IMR-90 (cell line): ENCODE data around the gene RASA1. TPM values are rescaled to one million over a fixed set of nuclear protein-coding genes. Genes with fewer than 3 reads are reported as not detected.

Source experiments
- ATAC-seq: fragments of 200-7000 bp; cut with Tn5 transposase; 2 replicates; pipeline ENCODE4 v1.9.1; 2020; ENCODE audit warnings: low read depth, mild to moderate bottlenecking, moderate library complexity
- BruUV-seq: library from RNA; stranded (reverse); fragments of 400-500 nt; replicated peaks from 2 replicates; lab custom pipeline; 2021; lab: Mats Ljungman, UMichigan
- CTCF ChIA-PET: fragments of 300-600 bp; formaldehyde crosslinking; extraction: SDS; loops from one replicate; lab custom pipeline; 2021; ENCODE audit warnings: antibody characterized with exemption; lab: Yijun Ruan, JAX
- POLR2A ChIA-PET: fragments of 300-600 bp; sonication (Branson Sonifier 250); formaldehyde crosslinking; loops from one replicate; lab custom pipeline; 2022; ENCODE audit warnings: antibody characterized with exemption; ENCODE audit not compliant: unreplicated experiment; lab: Charles Lee
- DNase-seq: peaks from one replicate; pipeline ENCODE4 v3.0.0; 2013
- H2AFZ ChIP-seq: replicated peaks from 2 replicates; pipeline ENCODE3; 2013; ENCODE audit warnings: low read length, mild to moderate bottlenecking; ENCODE audit not compliant: poor library complexity
- H2AK5ac ChIP-seq: 2 replicates; pipeline ENCODE4 v1.6.1; 2013; ENCODE audit warnings: low read depth, low read length, inconsistent platforms
- H2AK9ac ChIP-seq: replicated peaks from 2 replicates; pipeline ENCODE3; 2013; ENCODE audit warnings: mild to moderate bottlenecking, low read depth, low read length, moderate library complexity; ENCODE audit not compliant: poor library complexity
- H2BK120ac ChIP-seq: 2 replicates; pipeline ENCODE4 v1.6.1; 2013; ENCODE audit warnings: low read depth, low read length, inconsistent platforms
- H2BK15ac ChIP-seq: 3 replicates; pipeline ENCODE4 v1.6.1; 2013; ENCODE audit warnings: low read depth, low read length, inconsistent platforms
- H2BK20ac ChIP-seq: 2 replicates; pipeline ENCODE4 v1.6.1; 2013; ENCODE audit warnings: low read depth, mild to moderate bottlenecking, inconsistent platforms, low read length, moderate library complexity
- H2BK5ac ChIP-seq: 2 replicates; pipeline ENCODE4 v1.6.1; 2013; ENCODE audit warnings: mild to moderate bottlenecking, low read depth, low read length, inconsistent platforms; ENCODE audit not compliant: poor library complexity, severe bottlenecking
- H3K14ac ChIP-seq: replicated peaks from 2 replicates; pipeline ENCODE4 v1.6.1; 2013; ENCODE audit warnings: low read depth, low read length, inconsistent platforms
- H3K18ac ChIP-seq: 2 replicates; pipeline ENCODE4 v1.6.1; 2013; ENCODE audit warnings: low read depth, low read length, control low read depth
- H3K23ac ChIP-seq: 2 replicates; pipeline ENCODE4 v1.6.1; 2013; ENCODE audit warnings: low read depth, low read length, inconsistent platforms
- H3K27ac ChIP-seq: 2 replicates; pipeline ENCODE4 v1.5.1; 2013; ENCODE audit warnings: mild to moderate bottlenecking, control low read depth, low read length; ENCODE audit not compliant: insufficient read depth
- H3K27me3 ChIP-seq: 2 replicates; pipeline ENCODE4 v1.6.1; 2013; ENCODE audit warnings: low read length; ENCODE audit not compliant: control insufficient read depth, insufficient read depth
- H3K36me3 ChIP-seq: 2 replicates; pipeline ENCODE4 v1.6.1; 2013; ENCODE audit warnings: low read length, mixed read lengths; ENCODE audit not compliant: control insufficient read depth, insufficient read depth
- H3K4ac ChIP-seq: 2 replicates; pipeline ENCODE4 v1.6.1; 2013; ENCODE audit warnings: low read depth, low read length, inconsistent platforms
- H3K4me1 ChIP-seq: 2 replicates; pipeline ENCODE4 v1.6.1; 2013; ENCODE audit warnings: low read length, mixed read lengths; ENCODE audit not compliant: control insufficient read depth, insufficient read depth
- H3K4me2 ChIP-seq: 2 replicates; pipeline ENCODE4 v1.6.1; 2013; ENCODE audit warnings: low read depth, mild to moderate bottlenecking, control low read depth, low read length, moderate library complexity
- H3K4me3 ChIP-seq: 2 replicates; pipeline ENCODE4 v1.5.1; 2013; ENCODE audit warnings: low read depth, mild to moderate bottlenecking, control low read depth, low read length, moderate library complexity; ENCODE audit not compliant: insufficient read depth
- H3K56ac ChIP-seq: 2 replicates; pipeline ENCODE4 v1.6.1; 2013; ENCODE audit warnings: low read length, inconsistent platforms; ENCODE audit not compliant: insufficient read depth; ENCODE audit errors: extremely low read depth
- H3K79me1 ChIP-seq, 2 experiments: 2 replicates each; pipeline ENCODE4 v1.6.1; 2013; ENCODE audit warnings: low read length in 2 of 2, inconsistent platforms in 1 of 2, low read depth in 1 of 2
- H3K9ac ChIP-seq: 2 replicates; pipeline ENCODE4 v1.6.1; 2013; ENCODE audit warnings: low read depth, low read length, control low read depth
- H3K9me1 ChIP-seq: 2 replicates; pipeline ENCODE4 v1.6.1; 2013; ENCODE audit warnings: low read length, inconsistent platforms; ENCODE audit not compliant: insufficient read depth
- H3K9me3 ChIP-seq: 2 replicates; pipeline ENCODE4 v1.6.1; 2013; ENCODE audit warnings: low read length; ENCODE audit not compliant: control insufficient read depth, insufficient read depth
- H4K20me1 ChIP-seq: 2 replicates; pipeline ENCODE4 v1.6.1; 2013; ENCODE audit warnings: low read length, inconsistent platforms; ENCODE audit not compliant: insufficient read depth
- H4K5ac ChIP-seq: 2 replicates; pipeline ENCODE4 v1.6.1; 2013; ENCODE audit warnings: mild to moderate bottlenecking, low read depth, low read length, control low read depth
- H4K8ac ChIP-seq, 2 experiments: 2 replicates each; pipeline ENCODE4 v1.6.1; 2013; ENCODE audit warnings: low read depth in 2 of 2, low read length in 2 of 2, control low read depth in 1 of 2, inconsistent platforms in 1 of 2
- H4K91ac ChIP-seq: 2 replicates; pipeline ENCODE4 v1.6.1; 2013; ENCODE audit warnings: low read depth, low read length, inconsistent platforms; ENCODE audit not compliant: insufficient read depth
- CHD1 ChIP-seq: IDR thresholded peaks from 2 replicates; pipeline ENCODE4 v1.6.1; 2012; ENCODE audit warnings: low read depth, low read length, improper control_type of control experiment
- ELK1 ChIP-seq: fragments of 150-350 bp; IDR thresholded peaks from 2 replicates; pipeline ENCODE4 v1.6.1; 2016; ENCODE audit warnings: low read depth, mild to moderate bottlenecking, low read length, moderate library complexity, borderline replicate concordance
- WGBS, 2 experiments: methylation state at CpG; one replicate each; pipeline versions ENCODE4 v1.1.5 to v1.1.7; 2013; ENCODE audit warnings: missing lambda C conversion rate in 2 of 2; ENCODE audit not compliant: insufficient read length in 1 of 2; ENCODE audit errors: extremely low coverage in 2 of 2; 5-methylcytosine and 5-hydroxymethylcytosine counted together
- dilution Hi-C: fragments of 300-500 bp; cut with HindIII; formaldehyde crosslinking; loops from one replicate; pipeline ENCODE4 v1.14.3; 2018; ENCODE audit warnings: low sequenced_read_pairs; ENCODE audit not compliant: unreplicated experiment
- in situ Hi-C: fragments of 300-500 bp; cut with MboI; formaldehyde crosslinking; loops from 3 replicates; pipeline ENCODE4 v1.14.3; 2019; ENCODE audit warnings: low sequenced_read_pairs, inconsistent platforms, mixed read lengths
- intact Hi-C: fragments of 100-400 bp; cut with micrococcal nuclease; formaldehyde crosslinking; loops from 2 replicates; pipeline ENCODE4 v1.10.0; 2022
- microRNA-seq, 2 experiments: library from miRNA; stranded (forward) in 1 of 2; unstranded in 1 of 2; fragments of 10-50 nt in 1 of 2; fragments of <30 nt in 1 of 2; gene quantifications in 1 of 2; microRNA quantifications in 1 of 2; one replicate each; pipeline versions ENCODE3 to v1.1.0; 2013 to 2020; ENCODE audit not compliant: insufficient read depth in 1 of 2, insufficient read length in 1 of 2, unreplicated experiment in 1 of 2
- polyA plus RNA-seq, 3 experiments: library from polyadenylated mRNA; depleted of rRNA; stranded (reverse); fragments of >200 nt; gene quantifications; 2 replicates each; pipeline ENCODE4 v1.2.3, GENCODE V29; 2012; ENCODE audit warnings: low replicate concordance in 1 of 3
- small RNA-seq, 5 experiments: library from RNA; depleted of rRNA; stranded (forward); fragments of <200 nt; gene quantifications; one replicate each; pipeline ENCODE3, GENCODE V24; 2012
- total RNA-seq: library from RNA; depleted of rRNA; stranded (reverse); fragments of >200 nt; gene quantifications from 2 replicates; pipeline ENCODE4 v1.2.3, GENCODE V29; 2012; rRNA removed

Gene RASA1
- total and polyA plus RNA-seq, 2 of the 4 experiments (the other 2 are of a cell fraction): 37.6 to 45.7 TPM

- no TSS peak for BruUV-seq
- H2BK120ac ChIP-seq: no peak overlapping the region
- no peak overlapping the region for H3K56ac ChIP-seq
- no peak overlapping the region for H2AK9ac ChIP-seq
- H4K5ac ChIP-seq: no peak overlapping the region
- no peak overlapping the region for H3K23ac ChIP-seq
- H3K4me2 ChIP-seq: no peak overlapping the region
- H4K91ac ChIP-seq: no peak overlapping the region
- H3K9me1 ChIP-seq: no peaks in the 10 kb centered on the region
- intact Hi-C loops: no loop called here
- in situ Hi-C loops: no loop called here
- ChIA-PET POLR2A (no interaction called here), CTCF (no interaction called here)
- no peaks in the 10 kb centered on the region for H3K36me3 ChIP-seq
- ATAC-seq: no peak
- H3K4me3 ChIP-seq: no peak overlapping the region
- H3K27me3 ChIP-seq: no peaks in the 10 kb centered on the region
- H2BK5ac ChIP-seq: no peak overlapping the region
- H3K27ac ChIP-seq: no peak overlapping the region
- no peak overlapping the region for H2BK15ac ChIP-seq
- no peaks in the 10 kb centered on the region for H3K9me3 ChIP-seq
- H2AFZ ChIP-seq: no peak overlapping the region
- H3K18ac ChIP-seq: no peak overlapping the region
- H3K14ac ChIP-seq: no peak overlapping the region
- H4K20me1 ChIP-seq: no peaks in the 10 kb centered on the region
- H2BK20ac ChIP-seq: no peak overlapping the region
- no peak for DNase-seq
- no peak overlapping the region for H4K8ac ChIP-seq
- dilution Hi-C loops: no loop called here
- H3K9ac ChIP-seq: no peak overlapping the region
- no CpG with 5 or more reads among the region's 2 CpGs for WGBS, 2 experiments
- no peak overlapping the region for H3K4ac ChIP-seq
- no peak for TF ChIP-seq ELK1
- no peak for TF ChIP-seq CHD1
- H3K79me1 ChIP-seq: no peaks in the 10 kb centered on the region
- H2AK5ac ChIP-seq: no peak overlapping the region
- no peaks in the 10 kb centered on the region for H3K4me1 ChIP-seq
Observed at GRCh38 chr5:87438231-87438630, 170.5 kb downstream of the RASA1 start.

Small RNA genes lying within 50 kb of the gene (microRNA-seq; reads per million reads assigned to microRNA genes)
- gene RN7SL629P (ENCODE audit: insufficient read depth, insufficient read length) (not detected), gene RNU6-606P (ENCODE audit: insufficient read depth, insufficient read length) (not detected), gene RNU6-727P (ENCODE audit: insufficient read depth, insufficient read length) (not detected)

Small RNA genes lying within 50 kb of the gene (small RNA-seq; reads per million reads assigned to genes)
- 0 reads per million in 5 experiments for gene RN7SL629P
- 0 reads per million in 5 experiments for gene RNU6-606P
- gene RNU6-727P: 0 to 1.8 (median 0) reads per million in 5 experiments

Other genes with a start within 250 kb of the RASA1 start
- gene CCNH, start 145.0 kb downstream of the RASA1 start, total RNA-seq: 97.8 and 100 TPM in 2 replicates
- gene CCNH, start 145.0 kb downstream of the RASA1 start, polyA plus RNA-seq (2012; rRNA removed): 36.0 and 37.4 TPM in 2 replicates